SJSA1 (cell line): Measurements from ENCODE around the gene CCR7. TPM values are rescaled to one million over a fixed set of nuclear protein-coding genes. Genes with fewer than 3 reads are reported as not detected.

Source experiments
- DNase-seq, 2 experiments: peaks; one replicate each; pipeline ENCODE4 v3.0.0-alpha.2; 2015 to 2020; ENCODE audit warnings: low spot score in 2 of 2, low read depth in 1 of 2
- H3K27ac ChIP-seq: fragments of 250-450 bp; sonication (Bioruptor Pico); 2 replicates; pipeline ENCODE4 v1.5.1; 2020; ENCODE audit warnings: mild to moderate bottlenecking, moderate library complexity
- H3K27me3 ChIP-seq: fragments of 250-450 bp; sonication (Bioruptor Pico); replicated peaks from 2 replicates; pipeline ENCODE4 v1.5.1; 2020; ENCODE audit warnings: mild to moderate bottlenecking, moderate library complexity
- H3K36me3 ChIP-seq: fragments of 250-450 bp; sonication (Bioruptor Pico); 2 replicates; pipeline ENCODE4 v1.5.1; 2020; ENCODE audit warnings: mild to moderate bottlenecking
- H3K4me1 ChIP-seq: fragments of 250-450 bp; sonication (Bioruptor Pico); replicated peaks from 2 replicates; pipeline ENCODE4 v1.6.1; 2021; ENCODE audit warnings: mild to moderate bottlenecking
- H3K4me3 ChIP-seq: fragments of 250-450 bp; sonication (Bioruptor Pico); 2 replicates; pipeline ENCODE4 v1.5.1; 2020; ENCODE audit warnings: mild to moderate bottlenecking
- H3K9me3 ChIP-seq: fragments of 250-450 bp; sonication (Bioruptor Pico); replicated peaks from 2 replicates; pipeline ENCODE4 v1.5.1; 2020; ENCODE audit warnings: mild to moderate bottlenecking
- total RNA-seq: library from RNA; depleted of rRNA; stranded (reverse); fragments of >200 nt; shearing (Covaris generic); gene quantifications from 2 replicates; pipeline ENCODE4 v1.2.3, GENCODE V29; 2014

CCR7 gene
- total RNA-seq, 1 experiment from 2014 or later = not detected

- peaks cover 35% of the 10 kb centered on the region for H3K4me1 ChIP-seq
- no peaks in the 10 kb centered on the region for H3K27me3 ChIP-seq
- no peak overlapping the region for H3K4me3 ChIP-seq
- no peaks in the 10 kb centered on the region for H3K36me3 ChIP-seq
- no peak for DNase-seq
- H3K9me3 ChIP-seq = no peaks in the 10 kb centered on the region
- no peak overlapping the region for H3K27ac ChIP-seq
These were observed 19.6 kb downstream of the CCR7 start for GRCh38 chr17:40545660-40546059.

- Histone ChIP-seq H3K36me3 (no peaks in the 10 kb centered on the region), H3K4me3 (no peak overlapping the region), H3K27ac (no peak overlapping the region), H3K27me3 (no peaks in the 10 kb centered on the region), H3K9me3 (no peaks in the 10 kb centered on the region), H3K4me1 (peaks cover 12% of the 10 kb centered on the region)
- DNase-seq = no peak
These were observed 22.5 kb downstream of the CCR7 start for GRCh38 chr17:40542558-40543411.

- no peak for DNase-seq
- no peaks in the 10 kb centered on the region for H3K27me3 ChIP-seq
- H3K27ac ChIP-seq = no peak overlapping the region
- H3K4me3 ChIP-seq = no peak overlapping the region
- H3K4me1 ChIP-seq = peaks cover 5% of the 10 kb centered on the region
- no peaks in the 10 kb centered on the region for H3K9me3 ChIP-seq
- H3K36me3 ChIP-seq = no peaks in the 10 kb centered on the region
These were observed 23.3 kb downstream of the CCR7 start for GRCh38 chr17:40541873-40542557.

GRCh38 chr17:40541060-40541872 lies 24.0 kb downstream of the CCR7 start:
- no peaks in the 10 kb centered on the region for H3K36me3 ChIP-seq
- H3K4me1 ChIP-seq = peaks cover 13% of the 10 kb centered on the region
- H3K27me3 ChIP-seq = no peaks in the 10 kb centered on the region
- no peaks in the 10 kb centered on the region for H3K9me3 ChIP-seq
- H3K4me3 ChIP-seq = no peak overlapping the region
- H3K27ac ChIP-seq = no peak overlapping the region
- DNase-seq = no peak

GRCh38 chr17:40540448-40540847 lies 24.8 kb downstream of the CCR7 start:
- Histone ChIP-seq H3K9me3 (no peaks in the 10 kb centered on the region), H3K4me3 (no peak overlapping the region), H3K27ac (no peak overlapping the region), H3K27me3 (no peaks in the 10 kb centered on the region), H3K4me1 (peaks cover 18% of the 10 kb centered on the region), H3K36me3 (no peaks in the 10 kb centered on the region)
- DNase-seq = no peak

GRCh38 chr17:40539711-40540411 lies 25.4 kb downstream of the CCR7 start:
- Histone ChIP-seq H3K4me1 (peaks cover 18% of the 10 kb centered on the region), H3K9me3 (no peaks in the 10 kb centered on the region), H3K27ac (no peak overlapping the region), H3K27me3 (no peaks in the 10 kb centered on the region), H3K4me3 (no peak overlapping the region), H3K36me3 (no peaks in the 10 kb centered on the region)
- DNase-seq = no peak

GRCh38 chr17:40538936-40539705 lies 26.2 kb downstream of the CCR7 start:
- Histone ChIP-seq H3K9me3 (no peaks in the 10 kb centered on the region), H3K27ac (no peak overlapping the region), H3K4me1 (peaks cover 18% of the 10 kb centered on the region)

GRCh38 chr17:40538019-40538935 lies 27.0 kb downstream of the CCR7 start:
- no peaks in the 10 kb centered on the region for H3K36me3 ChIP-seq
- H3K27ac ChIP-seq = no peak overlapping the region
- H3K9me3 ChIP-seq = no peaks in the 10 kb centered on the region
- H3K27me3 ChIP-seq = no peaks in the 10 kb centered on the region
- no peak overlapping the region for H3K4me3 ChIP-seq
- no peak for DNase-seq
- peaks cover 22% of the 10 kb centered on the region for H3K4me1 ChIP-seq

More at GRCh38 chr17:40538936-40539705, 26.2 kb downstream of the CCR7 start:
- no peaks in the 10 kb centered on the region for H3K27me3 ChIP-seq
- no peak for DNase-seq
- H3K4me3 ChIP-seq = no peak overlapping the region
- no peaks in the 10 kb centered on the region for H3K36me3 ChIP-seq

GRCh38 chr17:40536295-40537171 lies 28.7 kb downstream of the CCR7 start:
- no peak for DNase-seq
- Histone ChIP-seq H3K4me3 (no peak overlapping the region), H3K4me1 (peaks cover 28% of the 10 kb centered on the region), H3K9me3 (no peaks in the 10 kb centered on the region), H3K36me3 (no peaks in the 10 kb centered on the region), H3K27me3 (no peaks in the 10 kb centered on the region), H3K27ac (no peak overlapping the region; the same call in 1 of the 2 replicates)

GRCh38 chr17:40535924-40536294 lies 29.4 kb downstream of the CCR7 start:
- H3K4me1 ChIP-seq = peaks cover 28% of the 10 kb centered on the region
- H3K27me3 ChIP-seq = no peaks in the 10 kb centered on the region
- no peak for DNase-seq
- no peaks in the 10 kb centered on the region for H3K36me3 ChIP-seq
- H3K4me3 ChIP-seq = no peak overlapping the region
- no peak overlapping the region for H3K27ac ChIP-seq
- H3K9me3 ChIP-seq = no peaks in the 10 kb centered on the region

- Histone ChIP-seq H3K4me1 (peaks cover 28% of the 10 kb centered on the region), H3K9me3 (no peaks in the 10 kb centered on the region), H3K27ac (no peak overlapping the region), H3K4me3 (no peak overlapping the region), H3K36me3 (no peaks in the 10 kb centered on the region), H3K27me3 (no peaks in the 10 kb centered on the region)
- no peak for DNase-seq
These were observed 29.8 kb downstream of the CCR7 start for GRCh38 chr17:40535438-40535837.
